ENCODE results near the gene KCTD6. TPM values are rescaled to one million over a fixed set of nuclear protein-coding genes. Genes with fewer than 3 reads are reported as not detected.

The KCTD6 gene
- total RNA-seq (2014; rRNA removed; shearing (Covaris generic)): 17.2 and 20.8 TPM in 2 replicates

DNA sequence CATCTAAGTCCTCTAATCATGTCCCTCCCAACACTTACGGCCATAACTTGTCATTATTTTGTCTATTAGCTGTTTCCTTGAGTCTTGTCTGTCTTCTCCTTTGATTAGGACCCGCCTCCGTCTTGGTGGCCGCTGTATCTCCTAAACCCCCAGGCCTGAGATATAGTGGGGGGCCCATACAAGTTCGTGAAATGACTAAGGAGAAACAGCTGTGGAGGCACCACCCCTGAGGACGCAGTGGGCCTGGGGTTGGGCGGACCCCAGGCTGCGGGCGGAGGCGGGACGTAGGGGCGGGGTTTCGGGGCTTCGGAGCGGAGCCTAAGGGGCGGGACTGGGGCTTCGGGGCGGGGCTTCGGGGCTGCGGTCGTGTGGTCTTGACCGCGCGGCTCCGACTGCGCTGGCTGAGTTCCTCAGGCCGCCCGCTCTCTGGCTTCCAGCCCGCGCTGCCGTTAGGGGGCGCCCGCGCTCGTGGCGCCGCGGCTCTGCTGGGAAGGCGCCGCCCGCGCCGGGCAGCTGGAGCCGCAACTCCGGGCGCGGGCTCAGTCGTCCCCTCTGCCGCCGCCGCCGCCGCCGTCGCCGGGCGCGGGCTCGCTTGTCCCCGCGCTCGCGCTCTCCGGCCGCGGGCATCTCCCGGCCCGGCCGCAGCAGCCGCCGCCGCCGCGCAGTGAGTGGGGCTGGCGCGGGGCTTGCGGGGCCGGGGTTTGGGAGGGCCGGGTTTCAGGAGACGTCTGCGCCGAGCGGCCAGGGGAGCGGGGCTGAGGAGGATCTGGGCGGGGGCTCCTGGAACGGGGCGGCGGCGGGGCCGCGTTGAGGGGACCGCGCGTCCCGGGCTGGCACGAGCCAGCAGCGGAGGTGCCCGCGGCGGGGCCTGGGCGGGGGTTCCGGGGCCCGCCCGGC is at the start of gene KCTD6:
TSS of gene KCTD6 (plus strand) at position 591 of the 897 bp plus-strand sequence. CDS start 6,660 bp downstream, outside the sequence.
- peak; percentile 91 for DNase-seq (ENCODE audit: low read depth)

DNA sequence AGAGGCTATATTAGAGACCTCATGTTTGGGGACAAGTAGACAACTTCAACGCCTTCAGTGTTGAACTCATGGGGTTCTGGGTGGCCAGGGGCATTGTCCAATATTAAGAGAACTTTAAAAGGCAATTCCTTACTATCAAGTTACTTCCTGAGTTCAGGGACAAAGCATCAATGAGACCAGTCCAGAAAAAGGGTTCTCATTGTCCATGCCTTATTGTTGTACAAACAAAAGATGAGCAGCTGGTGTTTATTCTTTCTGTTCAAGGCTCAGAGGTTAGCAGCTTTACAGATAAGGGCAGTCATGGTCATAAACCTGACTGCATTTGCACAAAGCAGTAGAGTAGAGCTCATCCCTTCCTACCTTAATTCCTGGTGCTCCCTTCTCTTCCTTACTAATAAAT is 39.7 kb upstream of the KCTD6 start:
- no peak for DNase-seq (ENCODE audit: low read depth)

DNA sequence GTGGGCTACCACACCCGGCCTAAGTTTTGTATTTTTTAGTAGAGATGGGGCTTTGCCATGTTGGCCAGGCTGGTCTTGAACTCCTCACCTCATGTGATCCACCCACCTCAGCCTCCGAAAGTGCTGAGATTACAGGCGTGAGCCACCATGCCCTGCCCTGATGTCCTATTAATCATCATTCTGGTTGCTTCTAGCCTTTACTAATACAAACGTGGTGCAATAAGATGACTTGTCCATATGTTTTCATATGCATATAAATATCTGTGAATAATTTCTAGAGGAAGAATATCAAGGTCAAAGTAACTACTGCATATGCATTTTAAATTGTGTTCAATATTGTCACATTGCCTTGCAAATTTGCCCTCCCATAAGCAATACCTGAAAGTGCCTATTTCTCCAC is 32.7 kb upstream of the KCTD6 start:
- no peak for DNase-seq (ENCODE audit: low read depth)

DNA sequence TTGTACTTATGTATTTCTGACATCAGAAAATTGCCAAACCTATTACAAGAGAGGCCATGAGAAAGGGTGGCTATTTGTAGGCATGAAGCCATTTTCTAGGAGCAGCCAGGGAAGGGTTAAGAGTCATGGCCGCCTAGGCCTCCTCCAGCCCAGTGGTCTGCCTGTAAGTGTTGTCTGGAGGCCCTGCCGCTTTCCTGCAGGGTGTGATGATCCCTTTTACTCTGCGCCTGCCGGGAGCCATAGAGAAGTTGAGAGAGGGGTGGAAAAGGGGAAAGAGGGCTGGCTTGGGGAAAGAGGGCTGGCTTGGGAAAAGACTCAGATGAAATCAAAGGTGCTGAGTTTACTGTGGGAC is 29.1 kb upstream of the KCTD6 start:
- no peak for DNase-seq (ENCODE audit: low read depth)

DNA sequence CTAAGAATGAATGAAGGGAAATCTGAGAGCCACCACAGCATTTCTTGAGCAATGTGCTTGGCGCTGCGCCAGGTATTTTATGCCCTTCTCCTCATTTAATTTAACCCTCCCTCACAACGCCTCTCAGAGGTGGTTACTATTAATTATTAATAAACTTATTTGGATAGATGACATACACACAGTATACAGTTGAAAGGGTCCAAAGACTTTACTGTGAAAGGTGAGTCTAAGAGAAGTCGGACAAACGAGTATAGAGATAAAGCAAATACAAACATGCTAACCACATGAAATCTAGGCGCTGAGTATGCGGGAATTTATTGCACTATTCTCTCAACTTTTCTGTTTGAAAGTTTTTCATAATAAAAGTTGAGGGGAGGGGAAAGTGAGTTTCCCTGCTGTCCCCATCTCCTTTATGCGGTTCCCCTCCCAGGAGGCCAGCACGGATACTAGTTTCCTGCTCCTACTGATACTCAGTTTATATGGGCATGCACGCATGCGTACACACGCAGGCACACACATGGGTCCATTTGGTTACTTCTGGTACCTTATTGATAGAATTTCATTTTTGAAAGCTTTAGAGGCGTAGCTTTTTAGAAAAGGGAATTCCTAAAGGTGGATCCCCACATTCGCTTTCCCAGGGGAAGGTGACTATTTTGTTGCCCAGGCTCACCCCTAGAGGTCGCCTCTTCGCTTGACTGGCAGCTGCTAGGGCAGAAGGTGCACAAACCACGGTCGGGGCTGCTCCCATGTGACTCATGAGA is 28.5 kb upstream of the KCTD6 start:
- DNase-seq (ENCODE audit: low read depth): peak; percentile 87

DNA sequence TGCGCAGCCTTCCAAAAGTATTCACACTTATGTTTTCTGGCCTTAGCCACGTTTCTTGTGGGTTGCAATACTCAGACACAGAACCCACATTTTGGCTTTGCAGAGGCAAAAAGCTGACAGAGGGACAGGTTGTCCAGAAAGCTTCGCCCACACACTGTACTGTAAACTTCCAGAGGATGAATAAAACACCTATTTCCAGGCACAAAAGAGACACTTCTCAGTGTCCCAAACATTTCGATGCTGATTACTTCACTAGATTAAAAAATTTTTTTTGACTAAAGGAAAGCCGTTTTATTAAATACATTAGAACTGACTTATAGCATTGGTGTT is 28.0 kb upstream of the KCTD6 start:
- DNase-seq (ENCODE audit: low read depth): no peak

DNA sequence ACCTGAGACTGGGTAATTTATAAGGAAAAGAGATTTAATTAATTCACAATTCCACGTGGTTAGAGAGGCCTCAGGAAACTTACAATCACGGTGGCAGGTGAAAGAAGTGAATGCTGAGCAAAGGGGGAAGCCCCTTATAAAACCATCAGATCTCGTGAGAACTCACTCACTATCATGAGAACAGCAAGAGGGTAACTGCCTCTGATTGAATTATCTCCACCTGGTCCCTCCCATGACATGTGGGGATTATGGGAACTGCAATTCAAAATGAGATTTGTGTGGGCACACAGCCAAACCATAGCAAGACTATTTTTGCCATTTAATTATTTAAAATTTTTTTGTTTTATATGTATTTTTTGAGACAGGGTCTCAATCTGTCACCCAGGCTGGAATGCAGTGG is 27.0 kb upstream of the KCTD6 start:
- no peak for DNase-seq (ENCODE audit: low read depth)

DNA sequence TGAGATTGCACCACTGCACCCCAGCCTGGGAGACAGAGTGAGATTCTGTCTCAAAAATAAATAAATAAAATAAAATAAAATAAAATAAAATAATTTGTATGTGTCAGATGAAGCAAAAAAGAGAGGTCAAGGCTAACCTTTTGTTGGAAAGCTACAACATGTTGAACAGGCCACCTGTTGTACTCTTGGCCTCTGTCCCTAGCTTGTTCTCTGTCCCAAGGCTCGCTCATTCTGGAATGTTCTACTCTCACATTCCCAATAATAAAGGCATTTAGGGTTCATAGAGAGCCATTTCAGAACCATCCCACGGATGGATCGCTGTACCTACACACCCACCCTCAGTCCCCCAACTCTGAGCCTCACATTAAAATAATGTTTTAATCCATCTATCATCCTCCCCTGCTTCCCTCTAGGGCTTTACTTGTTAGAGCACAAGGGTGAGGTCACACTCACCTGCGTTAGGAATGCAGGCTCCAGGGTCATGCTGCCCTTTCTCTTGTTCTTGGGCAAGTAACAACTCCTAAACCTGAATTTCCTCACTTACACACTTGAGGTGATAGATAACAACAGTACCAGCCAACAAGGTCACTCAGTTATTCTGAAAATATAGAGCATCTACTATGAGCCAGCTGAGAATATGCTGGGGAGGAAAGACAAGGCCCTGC is 24.9 kb upstream of the KCTD6 start:
- DNase-seq (ENCODE audit: low read depth): no peak

DNA sequence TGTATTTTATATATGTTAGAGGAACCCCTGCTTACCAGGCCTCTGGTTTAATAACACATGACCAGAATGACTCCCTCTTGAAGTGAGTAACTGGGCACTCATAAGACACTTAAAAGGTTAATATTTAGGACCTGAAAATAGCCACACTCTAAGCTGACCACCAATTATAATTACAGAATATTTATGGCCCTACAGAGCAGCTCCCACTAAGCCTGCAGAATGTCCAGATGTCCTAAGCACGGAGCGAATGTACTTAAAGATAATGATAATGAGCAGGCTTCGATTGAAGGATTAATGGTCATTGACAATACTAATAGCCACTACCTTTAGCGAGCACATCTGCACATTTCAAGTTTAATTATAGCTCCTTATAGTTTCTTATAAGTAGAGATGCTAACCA is 22.8 kb upstream of the KCTD6 start:
- DNase-seq (ENCODE audit: low read depth): no peak

DNA sequence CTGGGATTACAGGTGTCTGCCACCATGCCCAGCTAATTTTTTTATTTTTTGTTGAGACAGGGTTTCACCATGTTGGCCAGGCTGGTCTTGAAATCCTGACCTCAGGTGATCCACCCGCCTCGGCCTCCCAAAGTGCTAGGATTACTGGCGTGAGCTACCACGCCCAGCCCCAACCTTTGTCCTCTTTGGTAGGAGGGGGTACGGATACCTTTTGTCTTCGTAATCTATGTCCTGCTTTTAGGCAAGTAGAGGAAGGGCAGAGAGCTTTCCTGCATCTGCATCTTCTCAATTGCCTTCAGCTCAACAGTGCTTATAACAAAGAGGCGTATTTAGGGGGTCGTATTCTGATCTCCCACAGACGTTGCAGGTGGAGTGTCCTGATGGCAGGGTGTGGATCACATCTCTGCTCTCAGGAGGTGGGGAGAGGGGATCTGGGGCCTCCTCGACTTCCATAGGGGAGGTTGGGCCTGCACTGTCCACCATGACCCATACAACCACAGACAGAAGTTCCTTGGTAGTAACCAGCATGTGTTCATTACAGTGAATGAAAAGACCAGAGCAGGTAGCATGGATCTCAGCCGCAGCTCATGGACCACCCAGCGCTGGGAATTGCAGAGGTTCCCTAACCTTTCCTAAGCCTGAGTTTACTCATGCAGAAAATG is 21.4 kb upstream of the KCTD6 start:
- DNase-seq (ENCODE audit: low read depth): no peak

DNA sequence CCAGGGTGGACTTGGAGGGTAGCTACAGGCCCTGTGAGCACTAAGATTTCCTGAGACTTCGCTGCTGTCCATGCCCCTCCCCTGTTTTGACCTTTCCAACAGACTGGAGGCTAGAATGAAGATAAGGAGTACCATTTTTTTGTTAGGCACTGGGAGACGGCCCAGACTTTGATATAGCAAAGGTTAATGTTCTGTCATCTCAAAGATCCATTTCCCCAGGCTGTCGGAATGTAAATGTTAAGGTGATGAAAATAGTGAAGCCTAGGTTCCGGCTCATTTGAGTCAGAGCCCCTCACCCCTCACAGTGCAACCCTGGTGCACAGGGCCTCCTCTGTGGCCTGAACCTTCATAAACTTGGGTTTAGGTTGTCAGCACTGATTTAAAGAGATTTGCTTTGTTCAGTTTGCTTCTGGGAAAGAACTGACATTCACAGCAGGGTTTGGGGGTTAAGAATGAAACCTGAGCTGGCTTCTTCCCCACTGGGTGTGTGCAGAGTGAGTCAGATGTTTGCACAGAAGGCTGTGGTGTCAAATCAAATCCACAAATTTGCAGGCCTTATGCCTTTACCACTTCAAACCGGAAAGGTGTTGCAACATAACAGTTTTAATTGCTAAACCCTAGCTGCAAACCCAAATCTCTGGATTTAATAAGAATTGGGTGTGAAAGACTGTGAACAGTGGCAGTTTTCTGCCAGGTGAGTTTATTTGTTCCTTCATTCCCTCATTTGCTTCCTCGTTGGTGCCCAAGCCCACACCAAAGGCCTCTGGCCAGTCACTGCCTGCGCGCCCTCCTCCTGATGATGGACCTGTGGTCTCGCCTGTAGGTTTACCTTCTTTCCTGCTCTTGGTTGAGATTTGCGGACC is 20.6 kb upstream of the KCTD6 start:
- peak; percentile 82 for DNase-seq (ENCODE audit: low read depth)

DNA sequence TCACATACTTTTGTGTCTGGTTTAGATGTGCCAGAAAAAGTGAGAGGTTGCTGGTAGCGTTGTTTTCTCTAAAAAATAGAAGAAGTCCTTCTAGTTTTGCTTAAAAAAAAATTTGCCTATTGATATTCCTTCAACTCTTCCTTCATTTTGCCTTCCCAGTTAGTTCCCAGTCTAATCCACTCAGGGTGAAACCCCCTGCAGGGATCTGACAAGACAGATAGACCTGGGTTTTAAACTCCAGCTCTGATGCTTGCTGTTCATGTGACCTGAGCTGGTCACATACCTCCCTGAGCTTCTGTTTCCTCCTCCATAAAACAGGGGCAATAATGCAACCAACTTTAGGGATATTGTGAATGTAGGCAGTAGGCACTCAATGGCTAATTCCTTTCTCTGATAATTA is 18.6 kb upstream of the KCTD6 start:
- DNase-seq (ENCODE audit: low read depth): no peak

DNA sequence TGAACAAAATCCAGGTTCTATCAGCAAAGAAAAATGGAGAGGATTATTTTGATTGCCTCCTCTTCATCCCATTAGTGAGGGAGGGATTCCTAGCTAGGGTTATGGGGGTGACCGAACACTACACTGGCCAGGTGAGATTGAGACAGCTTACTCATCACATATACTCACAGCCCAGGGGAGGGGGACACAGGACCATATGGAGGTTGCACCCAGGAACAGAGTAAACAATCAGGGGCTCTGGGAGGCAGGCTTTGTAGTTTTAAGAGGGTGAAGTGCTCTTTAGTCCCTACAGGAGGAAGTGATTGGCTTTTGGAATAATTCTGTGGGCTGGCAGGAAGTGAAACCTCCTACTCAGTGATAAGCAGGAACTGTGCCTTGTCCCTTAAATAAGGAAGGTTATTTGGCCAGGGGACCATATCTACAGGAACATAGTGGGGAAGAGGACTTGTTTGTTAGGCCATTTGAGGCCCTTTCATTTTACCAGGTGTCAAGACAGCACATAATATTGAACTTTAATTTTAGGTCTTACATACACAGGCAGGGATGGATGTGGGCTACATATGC is 17.5 kb upstream of the KCTD6 start:
- DNase-seq (ENCODE audit: low read depth): no peak

DNA sequence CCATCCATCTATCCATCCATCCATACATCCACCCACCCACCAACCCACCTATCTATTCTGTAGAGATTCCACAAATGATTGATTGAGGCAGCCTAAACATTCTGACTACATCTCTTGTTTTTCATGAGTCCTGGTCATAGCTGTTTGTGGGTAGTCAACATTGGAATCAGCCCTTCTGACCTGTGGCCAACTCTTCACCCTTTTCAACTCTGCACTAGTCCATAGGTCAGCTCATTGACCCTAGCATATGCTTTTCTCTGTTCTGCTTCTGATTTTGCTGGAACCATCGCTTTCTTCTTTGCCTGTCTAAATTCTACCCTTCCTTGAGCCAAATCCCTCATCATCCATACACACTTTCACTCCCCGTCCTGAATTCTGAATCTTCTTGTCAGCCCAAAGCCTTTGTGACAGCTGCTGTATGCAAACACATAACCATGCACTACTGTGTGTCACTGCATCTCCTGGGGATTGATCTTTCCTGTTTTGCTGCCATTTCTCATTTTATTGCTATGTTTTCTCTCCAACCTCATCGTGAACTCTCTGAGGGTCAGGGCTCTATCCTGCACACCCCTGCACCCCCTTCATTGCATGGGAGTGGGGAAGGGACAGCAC is 16.8 kb upstream of the KCTD6 start:
- DNase-seq (ENCODE audit: low read depth): no peak

DNA sequence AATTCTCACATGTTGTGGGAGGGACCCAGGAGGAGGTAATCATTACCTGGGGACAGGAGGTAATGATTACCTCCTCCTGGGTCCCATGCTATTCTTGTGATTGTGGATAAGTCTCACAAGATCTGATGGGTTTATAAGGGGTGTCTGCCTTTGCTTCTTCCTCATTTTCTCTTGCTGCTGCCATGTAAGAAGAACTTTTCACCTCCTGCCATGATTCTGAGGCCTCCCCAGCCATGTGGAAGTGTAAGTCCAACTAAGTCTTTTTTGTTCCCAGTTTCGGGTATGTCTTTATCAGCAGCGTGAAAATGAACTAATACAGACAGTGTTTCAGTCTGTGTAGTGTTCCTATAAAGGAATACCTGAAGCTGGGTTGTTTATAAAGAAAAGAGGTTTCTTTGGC is 13.1 kb upstream of the KCTD6 start:
- no peak for DNase-seq (ENCODE audit: low read depth)

DNA sequence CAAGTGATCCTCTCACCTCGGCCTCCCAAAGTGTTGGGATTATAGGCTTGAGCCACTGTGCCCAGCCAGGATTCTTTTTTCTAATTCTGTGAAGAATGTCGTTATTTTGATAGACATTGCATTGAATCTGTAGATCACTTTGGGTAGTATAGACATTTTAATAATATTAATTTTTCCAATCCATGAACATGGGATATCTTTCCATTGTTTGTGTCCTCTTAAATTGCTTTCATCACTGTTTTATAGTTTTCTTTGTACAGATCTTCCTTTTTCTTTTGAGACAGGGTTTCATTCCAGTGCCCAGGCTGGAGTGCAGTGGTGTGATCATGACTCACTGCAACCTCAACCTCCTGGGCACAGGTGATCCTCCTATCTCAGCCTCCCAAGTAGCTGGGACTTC is 11.6 kb upstream of the KCTD6 start:
- no peak for DNase-seq (ENCODE audit: low read depth)

DNA sequence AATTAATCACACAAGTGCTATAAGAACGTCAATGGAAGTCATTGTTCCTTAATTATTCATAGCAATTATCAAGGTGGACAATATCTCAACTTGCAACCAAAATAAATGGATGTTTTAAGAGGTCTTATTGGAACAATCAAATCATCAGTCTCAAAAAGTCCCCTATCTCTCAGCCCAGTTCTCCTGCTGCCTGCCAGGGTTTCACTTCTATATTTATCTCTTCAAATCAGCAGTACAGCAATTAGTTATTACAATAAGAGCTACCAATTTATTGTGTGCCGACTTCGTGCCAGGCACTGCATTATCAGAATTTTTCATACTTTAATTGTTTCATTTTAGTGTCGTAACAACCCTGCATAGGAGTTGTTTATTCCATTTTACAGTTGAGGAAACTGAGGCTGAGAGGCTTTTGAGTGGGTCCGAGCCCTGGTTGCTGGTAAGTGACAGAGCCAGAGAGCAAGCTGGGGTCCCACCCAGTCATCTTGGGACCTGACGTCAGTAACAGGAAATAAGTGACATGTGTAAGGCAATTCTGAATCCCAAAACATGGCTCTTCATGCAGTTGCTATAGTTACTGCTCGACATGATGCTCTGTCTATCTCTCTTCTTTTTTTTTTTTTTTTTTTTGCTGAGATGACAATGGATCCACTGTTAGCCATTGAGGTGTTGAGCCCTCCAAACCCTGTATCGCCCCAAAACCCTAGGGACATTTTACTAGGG is 8.8 kb upstream of the KCTD6 start:
- no peak for DNase-seq (ENCODE audit: low read depth)

DNA sequence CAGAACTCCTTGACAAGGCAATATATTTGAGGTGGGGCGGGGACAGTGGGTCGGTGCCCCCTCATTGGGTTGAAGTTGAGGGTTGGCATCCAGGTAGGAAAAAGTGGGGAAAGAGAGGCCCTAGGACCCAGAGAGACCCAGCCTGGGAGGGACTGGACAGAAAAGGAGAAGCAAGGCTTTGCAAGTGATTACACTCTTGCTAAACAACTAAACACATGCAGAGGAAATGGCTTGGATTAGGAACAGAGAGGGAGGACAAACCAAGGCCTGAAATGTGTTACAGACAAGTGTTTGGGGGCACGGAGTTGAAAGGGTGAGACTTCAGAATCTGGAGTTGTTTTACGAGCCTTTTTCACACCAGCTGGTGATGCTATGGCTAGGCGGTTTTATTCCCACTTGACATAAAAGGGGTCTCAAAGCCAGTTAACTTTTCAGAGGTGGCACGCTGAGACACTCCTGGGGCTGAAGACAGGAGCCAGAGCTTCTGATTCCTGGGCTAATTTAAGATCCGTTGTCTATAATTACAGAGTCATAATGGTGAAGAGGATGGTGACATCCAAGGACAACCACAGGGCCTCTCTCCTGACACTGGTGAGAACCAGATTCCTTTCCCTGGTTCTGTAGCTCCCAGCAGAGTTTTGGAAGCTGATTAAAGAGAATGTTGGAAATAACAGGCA is 7.7 kb upstream of the KCTD6 start:
- no peak for DNase-seq (ENCODE audit: low read depth)

DNA sequence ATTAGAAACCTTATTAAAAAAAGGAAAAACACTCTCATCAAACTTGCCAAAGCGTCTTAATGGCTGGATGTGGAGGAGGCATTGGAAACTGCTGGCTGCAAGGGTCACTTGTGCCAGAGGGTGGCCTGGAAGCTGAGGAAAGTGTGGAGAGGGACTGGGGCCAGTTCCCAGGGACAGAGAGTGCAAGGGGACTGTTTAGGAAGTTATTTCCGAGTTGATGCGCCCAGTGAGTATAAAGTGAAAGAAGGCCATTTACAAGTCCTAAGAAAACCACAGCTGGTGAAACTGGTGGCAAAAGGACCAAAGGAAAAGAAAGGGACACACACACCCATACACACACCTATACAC is 7.2 kb upstream of the KCTD6 start:
- DNase-seq (ENCODE audit: low read depth): no peak

Measured in RPMI7951 (cell line).